Measurements from ENCODE around the gene ATG16L2. TPM values are rescaled to one million over a fixed set of nuclear protein-coding genes. Genes with fewer than 3 reads are reported as not detected.

Gene ATG16L2
- 100 to 1,000 TPM in 3 of 6 donors, 10 to 100 TPM in 3; 39.5 to 354 (median 86.4) TPM for total RNA-seq

GRCh38 chr11:72814286-72815109 lies at the start of gene ATG16L2:
Gene ATG16L2, plus strand, starts transcription at chr11:72814411. Its CDS starts 35 bp downstream, at chr11:72814446.
- Histone ChIP-seq H3K27ac (peak within 1 kb of the TSS; percentile 96 to 98 (median 97)), H3K9me3 (no peaks in the 10 kb centered on the region), H3K36me3 (peaks cover 5 to 27% (median 17%) of the 10 kb centered on the region in 4 donors), H3K4me1 (peaks cover 30 to 61% (median 48%) of the 10 kb centered on the region in 4 donors), H3K4me3 (peak within 1 kb of the TSS; percentile 74 to 88 (median 82)), H3K27me3 (no peaks in the 10 kb centered on the region)
- DNase-seq: peak; percentile 87 to 99
- WGBS, 2 donors: 0 to 1% methylated on average over 11 to 33 of the region's 75 CpGs
- TF ChIP-seq POLR2AphosphoS5 (IDR thresholded peaks at IDR 0.05) (peak; percentile 72 to 81), EP300 (IDR thresholded peaks at IDR 0.05) (no peak), POLR2A (IDR thresholded peaks at IDR 0.05) (peak in 3 of 4 donors; percentile 74 to 96 (median 86))
- TF ChIP-seq, protein P1, sequence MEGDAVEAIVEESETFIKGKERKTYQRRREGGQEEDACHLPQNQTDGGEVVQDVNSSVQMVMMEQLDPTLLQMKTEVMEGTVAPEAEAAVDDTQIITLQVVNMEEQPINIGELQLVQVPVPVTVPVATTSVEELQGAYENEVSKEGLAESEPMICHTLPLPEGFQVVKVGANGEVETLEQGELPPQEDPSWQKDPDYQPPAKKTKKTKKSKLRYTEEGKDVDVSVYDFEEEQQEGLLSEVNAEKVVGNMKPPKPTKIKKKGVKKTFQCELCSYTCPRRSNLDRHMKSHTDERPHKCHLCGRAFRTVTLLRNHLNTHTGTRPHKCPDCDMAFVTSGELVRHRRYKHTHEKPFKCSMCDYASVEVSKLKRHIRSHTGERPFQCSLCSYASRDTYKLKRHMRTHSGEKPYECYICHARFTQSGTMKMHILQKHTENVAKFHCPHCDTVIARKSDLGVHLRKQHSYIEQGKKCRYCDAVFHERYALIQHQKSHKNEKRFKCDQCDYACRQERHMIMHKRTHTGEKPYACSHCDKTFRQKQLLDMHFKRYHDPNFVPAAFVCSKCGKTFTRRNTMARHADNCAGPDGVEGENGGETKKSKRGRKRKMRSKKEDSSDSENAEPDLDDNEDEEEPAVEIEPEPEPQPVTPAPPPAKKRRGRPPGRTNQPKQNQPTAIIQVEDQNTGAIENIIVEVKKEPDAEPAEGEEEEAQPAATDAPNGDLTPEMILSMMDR (IDR thresholded peaks at IDR 0.05): peak; percentile 27 to 83 (median 68)
- ATAC-seq (ENCODE audit: low FRiP score in 2 of 2): peak; percentile 94 to 97

GRCh38 chr11:72764503-72764902 lies 49.7 kb upstream of the ATG16L2 start:
- peak overlapping the region in 2 of 4 donors; percentile 2 to 45 for H3K27ac ChIP-seq
- H3K27me3 ChIP-seq: no peaks in the 10 kb centered on the region
- TF ChIP-seq, protein P1 (IDR thresholded peaks at IDR 0.05): peak in 4 of 6 experiments; percentile 33 to 75 (median 55)
- TF ChIP-seq EP300 (IDR thresholded peaks at IDR 0.05): no peak
- TF ChIP-seq POLR2AphosphoS5 (IDR thresholded peaks at IDR 0.05): no peak
- no peaks in the 10 kb centered on the region for H3K9me3 ChIP-seq
- ATAC-seq (ENCODE audit: low FRiP score in 2 of 2) (peak; percentile 39 to 84), DNase-seq (peak; percentile 83 to 84)
- WGBS, 2 donors: 63 to 78% methylated on average over 9 to 13 of the region's 13 CpGs
- peaks cover 0 to 17% (median 12%) of the 10 kb centered on the region in 4 donors for H3K4me1 ChIP-seq
- H3K36me3 ChIP-seq: no peaks in the 10 kb centered on the region
- no peak overlapping the region for H3K4me3 ChIP-seq

GRCh38 chr11:72766152-72766902 lies 47.9 kb upstream of the ATG16L2 start:
- no peak for TF ChIP-seq EP300 (IDR thresholded peaks at IDR 0.05)
- no peak for TF ChIP-seq POLR2AphosphoS5 (IDR thresholded peaks at IDR 0.05)
- no peak for TF ChIP-seq POLR2A (IDR thresholded peaks at IDR 0.05)
- TF ChIP-seq, protein P1 (IDR thresholded peaks at IDR 0.05): no peak
- Histone ChIP-seq H3K36me3 (no peaks in the 10 kb centered on the region), H3K9me3 (no peaks in the 10 kb centered on the region), H3K4me3 (no peak overlapping the region), H3K4me1 (peaks cover 0 to 12% (median 7%) of the 10 kb centered on the region in 4 donors), H3K27me3 (no peaks in the 10 kb centered on the region), H3K27ac (peak overlapping the region in 1 of 4 donors; percentile 8)
- WGBS, 2 donors: 82 to 83% methylated on average over 11 to 12 of the region's 12 CpGs
- no peak for DNase-seq
- ATAC-seq (ENCODE audit: low FRiP score in 2 of 2): no peak

DNA sequence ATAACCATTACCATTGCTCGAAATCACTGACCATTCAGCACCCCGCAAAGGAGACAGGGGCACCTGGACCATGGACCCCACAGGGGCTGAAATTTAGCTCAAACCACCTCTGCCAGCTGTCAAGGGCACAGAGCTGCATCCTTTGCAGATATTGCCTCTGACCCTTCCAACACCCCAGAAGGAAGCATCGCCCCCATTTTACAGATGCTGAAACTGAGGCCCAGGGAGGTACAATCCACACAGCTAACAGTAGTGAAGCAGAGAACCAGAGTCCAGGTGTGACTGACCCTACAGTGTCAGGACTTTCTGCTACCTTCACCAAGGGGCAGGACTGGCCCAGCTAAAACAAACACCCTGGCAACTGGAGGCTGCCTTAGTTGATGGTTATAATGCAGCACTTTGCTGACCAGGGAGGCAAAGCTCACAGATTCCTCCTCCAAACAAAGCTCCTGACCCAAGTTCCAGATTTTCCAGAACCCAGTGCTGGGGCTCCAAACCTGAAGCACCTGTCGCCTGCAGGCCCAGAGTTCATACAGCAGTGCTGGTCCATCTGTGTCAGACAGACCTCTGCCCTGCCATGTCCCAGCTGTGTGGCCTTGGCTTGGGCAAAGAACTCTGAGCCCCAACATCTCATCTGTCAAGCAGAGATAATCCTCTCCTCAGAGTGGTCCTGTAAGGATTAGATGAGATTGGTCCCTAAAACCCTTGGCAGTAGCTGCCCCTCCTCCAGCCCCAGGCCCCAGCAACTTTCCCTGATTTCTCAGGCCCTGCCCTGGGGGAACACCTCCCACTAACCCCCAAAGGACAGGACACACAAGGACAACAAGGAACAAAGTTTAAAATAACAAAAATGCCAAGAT lies 46.8 kb upstream of the ATG16L2 start:
- no peaks in the 10 kb centered on the region for H3K27me3 ChIP-seq
- no peak for DNase-seq
- H3K4me3 ChIP-seq: no peak overlapping the region
- WGBS, 2 donors: 95% methylated on average over 4 of the region's 4 CpGs; no CpG with 5 or more reads in 1 of the 2 donors
- peaks cover 0 to 12% (median 6%) of the 10 kb centered on the region in 4 donors for H3K4me1 ChIP-seq
- H3K27ac ChIP-seq: no peak overlapping the region
- H3K9me3 ChIP-seq: no peaks in the 10 kb centered on the region
- ATAC-seq (ENCODE audit: low FRiP score in 2 of 2): no peak
- no peaks in the 10 kb centered on the region for H3K36me3 ChIP-seq
- no peak for TF ChIP-seq POLR2AphosphoS5 (IDR thresholded peaks at IDR 0.05)
- no peak for TF ChIP-seq POLR2A (IDR thresholded peaks at IDR 0.05)
- no peak for TF ChIP-seq EP300 (IDR thresholded peaks at IDR 0.05)
- TF ChIP-seq, protein P1 (IDR thresholded peaks at IDR 0.05): no peak

Measured in upper lobe of left lung (tissue), 6 donors.